ENCODE data around the gene RNFT1. TPM values are rescaled to one million over a fixed set of nuclear protein-coding genes. Genes with fewer than 3 reads are reported as not detected.

The RNFT1 gene
- total and polyA plus RNA-seq, 2 donors: 9.9 to 32.1 TPM

Small RNAs within 50 kb of the gene (small RNA-seq; reads per million reads assigned to genes)
- not detected for gene RPS29P21

Other genes starting within 250 kb of the RNFT1 start
- 15.9 TPM for gene TUBD1, start 71.8 kb downstream of the RNFT1 start, total RNA-seq
- gene TUBD1, start 71.8 kb downstream of the RNFT1 start, polyA plus RNA-seq: 8.4 TPM
- gene RPS6KB1, start 71.6 kb downstream of the RNFT1 start, total RNA-seq: 61.8 TPM
- 13.2 TPM for gene RPS6KB1, start 71.6 kb downstream of the RNFT1 start, polyA plus RNA-seq
- gene HEATR6, start 114.2 kb upstream of the RNFT1 start, total RNA-seq: 21.4 TPM
- gene HEATR6, start 114.2 kb upstream of the RNFT1 start, polyA plus RNA-seq: 12.1 TPM
- gene CA4, start 185.2 kb upstream of the RNFT1 start, total RNA-seq: 0.42 TPM
- gene CA4, start 185.2 kb upstream of the RNFT1 start, polyA plus RNA-seq: 5.7 TPM

Data from urinary bladder (tissue), 2 donors.